ENCODE results near the gene ZBTB7B.

Gene ZBTB7B

GRCh38 chr1:155062702-155063411 lies 60.3 kb downstream of the ZBTB7B start:
- peak; percentile 93 for DNase-seq

- DNase-seq, result peak; percentile 88
Measured at GRCh38 chr1:155063550-155064110, 61.0 kb downstream of the ZBTB7B start, which contains the start of gene EFNA4. EFNA4 (plus strand) TSS chr1:155063740; CDS start chr1:155063824, 84 bp downstream.

GRCh38 chr1:155064111-155064831 lies 61.7 kb downstream of the ZBTB7B start:
- DNase-seq, result peak; percentile 66

DNA sequence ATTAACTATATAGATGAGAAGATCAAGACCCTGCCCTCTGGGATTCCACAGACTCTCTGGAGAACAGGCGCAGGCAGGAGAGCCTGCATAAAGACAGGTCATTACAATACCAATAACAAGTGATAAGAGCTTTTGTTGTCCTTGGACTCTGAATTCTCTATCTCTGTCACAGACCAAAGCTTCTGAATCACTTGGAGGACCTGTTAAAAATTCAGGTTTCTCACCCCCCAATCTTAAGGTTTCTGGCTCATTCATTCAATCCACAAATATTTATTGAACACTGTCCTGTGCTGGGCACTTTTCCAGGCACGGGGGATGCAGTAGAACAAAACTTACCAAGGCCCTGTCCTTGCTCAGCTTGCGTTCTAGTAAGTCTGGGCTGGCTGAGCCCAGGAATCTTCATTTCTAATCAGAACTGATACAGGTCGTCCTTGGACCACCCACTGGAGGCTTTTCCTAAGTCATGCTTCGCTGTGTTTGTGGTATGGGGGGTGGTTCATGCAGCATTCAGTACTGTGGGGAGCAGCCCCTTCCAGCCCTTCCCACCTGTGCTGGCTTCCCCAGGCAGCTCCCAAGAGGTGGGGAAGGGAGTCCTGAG lies 62.3 kb downstream of the ZBTB7B start:
- no peak for DNase-seq

DNA sequence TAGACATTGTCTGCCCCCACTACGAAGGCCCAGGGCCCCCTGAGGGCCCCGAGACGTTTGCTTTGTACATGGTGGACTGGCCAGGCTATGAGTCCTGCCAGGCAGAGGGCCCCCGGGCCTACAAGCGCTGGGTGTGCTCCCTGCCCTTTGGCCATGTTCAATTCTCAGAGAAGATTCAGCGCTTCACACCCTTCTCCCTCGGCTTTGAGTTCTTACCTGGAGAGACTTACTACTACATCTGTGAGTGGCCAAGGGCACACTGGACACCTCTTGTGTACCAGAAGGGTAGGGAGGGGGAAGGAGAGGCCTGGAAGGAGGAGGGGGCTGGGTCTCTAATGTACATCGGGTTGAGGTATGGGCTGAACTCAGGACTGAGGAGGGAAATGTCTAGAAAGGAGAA lies 64.2 kb downstream of the ZBTB7B start:
- DNase-seq, result no peak
